HL-60 (cell line): ENCODE measurements around the gene RABL2A.
"Not testable (repeated sequence)": the region's sequence is repeated elsewhere in the genome, so short reads cannot be mapped to it uniquely, and the experiment has no call there.

Source experiments
- DNase-seq, 2 experiments: peaks; one replicate each; pipeline ENCODE4 v3.0.0-alpha.2; 2010 to 2020; ENCODE audit warnings: low read depth in 1 of 2, low spot score in 1 of 2
- H3K27ac ChIP-seq: fragments of 250-450 bp; sonication (Bioruptor Pico); replicated peaks from 2 replicates; pipeline ENCODE4 v1.5.1; 2020; ENCODE audit warnings: mild to moderate bottlenecking, moderate library complexity
- H3K27me3 ChIP-seq: fragments of 250-450 bp; sonication (Bioruptor Pico); 2 replicates; pipeline ENCODE4 v1.5.1; 2021; ENCODE audit warnings: mild to moderate bottlenecking, moderate library complexity; ENCODE audit not compliant: insufficient read depth, poor library complexity, severe bottlenecking
- H3K4me3 ChIP-seq: replicated peaks from 2 replicates; pipeline ENCODE4 v1.5.1; 2011; ENCODE audit warnings: mild to moderate bottlenecking, control low read depth, low read length; ENCODE audit not compliant: insufficient read depth
- POLR2AphosphoS5 ChIP-seq: IDR thresholded peaks from 2 replicates; pipeline ENCODE4 v1.6.1; 2012; ENCODE audit warnings: low read depth
- SPI1 ChIP-seq: IDR thresholded peaks from 2 replicates; pipeline ENCODE4 v1.6.1; 2012; ENCODE audit warnings: low read depth, mild to moderate bottlenecking, borderline replicate concordance
- TF ChIP-seq, protein P1 (sequence below): IDR thresholded peaks from one replicate; pipeline ENCODE4 v1.5.1; 2011; ENCODE audit warnings: low read length, control low read depth, inconsistent platforms; ENCODE audit not compliant: insufficient read depth

RABL2A gene

DNA sequence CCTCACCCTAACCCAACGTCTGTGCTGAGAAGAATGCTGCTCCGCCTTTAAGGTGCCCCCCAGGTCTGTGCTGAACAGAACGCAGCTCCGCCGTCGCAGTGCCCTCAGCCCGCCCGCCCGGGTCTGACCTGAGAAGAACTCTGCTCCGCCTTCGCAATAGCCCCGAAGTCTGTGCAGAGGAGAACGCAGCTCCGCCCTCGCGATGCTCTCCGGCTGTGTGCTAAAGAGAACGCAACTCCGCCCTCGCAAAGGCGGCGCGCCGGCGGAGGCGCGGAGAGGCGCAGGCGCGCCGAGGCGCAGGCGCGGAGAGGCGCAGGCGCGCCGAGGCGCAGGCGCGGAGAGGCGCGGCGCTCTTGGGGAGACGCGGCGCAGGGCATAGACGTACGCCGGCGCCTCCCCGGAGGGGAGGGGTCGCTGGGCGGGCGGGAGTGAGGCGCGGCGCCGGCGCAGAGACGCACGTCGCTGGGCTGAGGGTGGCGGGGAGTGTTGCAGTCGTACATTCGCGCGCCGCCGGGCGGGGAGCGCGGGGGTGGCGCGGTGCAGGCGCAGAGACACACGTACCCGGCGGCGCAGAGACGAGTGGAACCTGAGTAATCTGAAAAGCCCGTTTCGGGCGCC is 23.5 kb upstream of the RABL2A start:
- peak; percentile 61 to 84 for DNase-seq
- peak overlapping the region; percentile 88 for H3K27ac ChIP-seq
- H3K4me3 ChIP-seq, result peak overlapping the region; percentile 44

DNA sequence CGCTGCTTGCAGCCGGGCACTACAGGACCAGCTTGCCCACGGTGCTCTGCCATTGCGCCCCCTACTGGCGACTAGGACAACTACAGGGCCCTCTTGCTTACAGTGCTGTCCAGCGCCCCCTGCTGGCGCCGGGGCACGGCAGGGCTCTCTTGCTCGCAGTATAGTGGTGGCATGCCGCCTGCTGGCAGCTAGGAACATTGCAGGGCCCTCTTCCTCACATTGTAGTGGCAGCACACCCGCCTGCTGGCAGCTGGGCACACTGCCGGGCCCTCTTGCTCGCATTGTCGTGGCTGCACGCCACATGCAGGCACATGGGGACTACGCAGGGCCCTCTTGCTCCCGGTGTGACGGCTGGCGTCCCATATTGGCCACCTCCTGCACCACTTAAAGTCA is 23.0 kb upstream of the RABL2A start:
- peak; percentile 79 to 93 for DNase-seq
- peak overlapping the region; percentile 40 for H3K4me3 ChIP-seq
- not testable (repeated sequence) for H3K27me3 ChIP-seq
- TF ChIP-seq, protein P1, sequence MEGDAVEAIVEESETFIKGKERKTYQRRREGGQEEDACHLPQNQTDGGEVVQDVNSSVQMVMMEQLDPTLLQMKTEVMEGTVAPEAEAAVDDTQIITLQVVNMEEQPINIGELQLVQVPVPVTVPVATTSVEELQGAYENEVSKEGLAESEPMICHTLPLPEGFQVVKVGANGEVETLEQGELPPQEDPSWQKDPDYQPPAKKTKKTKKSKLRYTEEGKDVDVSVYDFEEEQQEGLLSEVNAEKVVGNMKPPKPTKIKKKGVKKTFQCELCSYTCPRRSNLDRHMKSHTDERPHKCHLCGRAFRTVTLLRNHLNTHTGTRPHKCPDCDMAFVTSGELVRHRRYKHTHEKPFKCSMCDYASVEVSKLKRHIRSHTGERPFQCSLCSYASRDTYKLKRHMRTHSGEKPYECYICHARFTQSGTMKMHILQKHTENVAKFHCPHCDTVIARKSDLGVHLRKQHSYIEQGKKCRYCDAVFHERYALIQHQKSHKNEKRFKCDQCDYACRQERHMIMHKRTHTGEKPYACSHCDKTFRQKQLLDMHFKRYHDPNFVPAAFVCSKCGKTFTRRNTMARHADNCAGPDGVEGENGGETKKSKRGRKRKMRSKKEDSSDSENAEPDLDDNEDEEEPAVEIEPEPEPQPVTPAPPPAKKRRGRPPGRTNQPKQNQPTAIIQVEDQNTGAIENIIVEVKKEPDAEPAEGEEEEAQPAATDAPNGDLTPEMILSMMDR, result peak; percentile 86
- 0 out of 2 replicates have a peak, but pooled peaks have one; percentile 1 for TF ChIP-seq SPI1
- peak; percentile 69; the same call in 1 of the 2 replicates for TF ChIP-seq POLR2AphosphoS5
- peak overlapping the region; percentile 78 for H3K27ac ChIP-seq

More for the DNA sequence above, 23.5 kb upstream of the RABL2A start:
- not testable (repeated sequence) for H3K27me3 ChIP-seq
- TF ChIP-seq POLR2AphosphoS5, result peak; percentile 35

DNA sequence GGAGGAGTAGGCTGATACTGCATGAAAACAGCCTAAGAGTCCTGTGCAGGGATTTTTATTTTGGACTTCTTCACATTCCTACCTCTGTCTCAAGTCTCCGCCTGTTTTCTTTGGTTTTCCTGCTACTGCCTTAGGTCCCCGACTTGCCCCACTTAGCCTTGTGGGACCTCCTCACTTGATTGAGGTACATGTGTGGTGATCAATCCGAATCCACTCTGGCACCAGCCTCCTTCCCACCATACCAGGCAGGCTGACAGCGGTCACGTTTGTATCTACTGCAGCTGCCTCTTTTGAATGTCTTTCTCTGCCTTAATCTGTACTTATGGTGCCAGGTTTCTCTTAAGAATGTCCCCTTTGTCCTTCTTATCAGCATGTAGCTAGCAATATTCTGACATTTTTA is 22.4 kb upstream of the RABL2A start:
- H3K4me3 ChIP-seq, H3K27me3 ChIP-seq, DNase-seq, H3K27ac ChIP-seq: not testable (repeated sequence)

DNA sequence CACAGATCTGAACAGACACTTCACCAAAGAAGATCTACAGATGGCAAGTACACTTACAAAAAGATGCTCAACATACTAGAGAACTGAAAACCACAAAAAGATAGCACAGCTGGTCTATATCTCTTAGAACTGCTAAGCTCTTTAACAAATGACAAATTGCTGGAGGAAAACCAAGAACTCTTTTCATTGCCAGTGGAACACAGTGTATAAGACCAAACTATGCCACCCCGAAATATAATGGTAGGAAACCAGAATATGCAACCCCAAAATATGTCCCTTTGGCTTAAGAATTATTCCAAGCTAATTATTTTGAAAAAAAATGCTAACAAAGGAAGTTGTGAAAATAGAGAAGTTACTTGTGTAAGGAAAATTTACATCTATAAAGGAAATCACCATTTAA is 21.0 kb upstream of the RABL2A start:
- not testable (repeated sequence) for H3K4me3 ChIP-seq, DNase-seq, H3K27me3 ChIP-seq, H3K27ac ChIP-seq

DNA sequence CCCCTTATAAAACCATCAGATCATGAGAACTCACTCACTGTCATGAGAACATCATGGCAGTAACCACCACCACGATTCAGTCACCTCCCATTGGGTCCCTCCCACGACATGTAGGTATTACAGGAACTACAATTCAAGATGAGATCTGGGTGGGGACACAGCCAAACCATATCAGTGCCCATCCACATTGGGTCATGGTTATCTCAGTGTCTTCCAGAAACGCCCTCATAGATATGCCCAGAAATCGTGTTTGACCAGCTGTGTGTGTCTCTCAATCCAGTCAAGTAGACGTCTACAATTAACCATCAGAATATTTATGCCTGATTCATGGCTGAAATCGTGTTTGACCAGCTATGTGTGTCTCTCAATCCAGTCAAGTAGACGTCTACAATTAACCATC is 17.2 kb upstream of the RABL2A start:
- H3K27me3 ChIP-seq, H3K27ac ChIP-seq, H3K4me3 ChIP-seq, DNase-seq: not testable (repeated sequence)

DNA sequence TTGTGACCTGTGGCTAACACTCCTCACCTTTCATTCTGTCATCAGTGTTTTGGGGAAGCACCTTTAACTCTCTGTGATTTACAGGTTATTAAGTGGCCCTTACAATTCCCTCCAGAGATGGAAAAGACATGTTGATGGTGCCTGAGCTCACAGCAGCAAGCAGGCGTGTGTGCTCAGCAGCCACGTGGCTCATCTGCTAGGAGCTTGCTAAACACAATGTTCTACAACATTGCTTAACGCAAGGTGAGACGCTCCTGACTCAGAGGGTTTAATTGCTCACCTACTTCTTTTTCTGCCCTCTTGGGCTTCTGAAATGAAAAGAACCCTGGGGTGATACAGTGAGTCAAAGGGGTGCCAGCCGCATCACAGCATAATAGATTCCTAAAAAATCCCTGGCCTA is 6.1 kb upstream of the RABL2A start:
- not testable (repeated sequence) for H3K27ac ChIP-seq, DNase-seq, H3K4me3 ChIP-seq, H3K27me3 ChIP-seq

DNA sequence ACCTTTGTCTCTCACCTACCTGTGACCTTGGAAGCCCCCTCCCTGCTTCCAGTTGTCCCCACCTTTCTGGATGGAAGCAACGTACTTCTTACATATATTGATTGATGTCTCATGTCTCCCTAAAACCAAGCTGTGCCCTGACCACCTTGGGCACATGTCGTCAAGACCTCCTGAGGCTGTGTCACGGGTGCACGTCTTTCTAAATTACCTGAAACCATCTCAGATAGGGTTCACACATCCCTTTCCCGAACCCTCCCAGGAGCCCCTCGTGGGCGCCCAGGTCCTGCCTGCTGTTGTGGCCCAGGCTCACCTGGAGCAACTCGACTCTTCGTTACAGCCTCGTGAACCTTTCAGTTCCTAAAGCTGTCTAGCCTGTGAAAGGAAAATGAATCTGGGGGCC is 1.2 kb upstream of the RABL2A start:
- not testable (repeated sequence) for DNase-seq, H3K27ac ChIP-seq, H3K4me3 ChIP-seq, H3K27me3 ChIP-seq

DNA sequence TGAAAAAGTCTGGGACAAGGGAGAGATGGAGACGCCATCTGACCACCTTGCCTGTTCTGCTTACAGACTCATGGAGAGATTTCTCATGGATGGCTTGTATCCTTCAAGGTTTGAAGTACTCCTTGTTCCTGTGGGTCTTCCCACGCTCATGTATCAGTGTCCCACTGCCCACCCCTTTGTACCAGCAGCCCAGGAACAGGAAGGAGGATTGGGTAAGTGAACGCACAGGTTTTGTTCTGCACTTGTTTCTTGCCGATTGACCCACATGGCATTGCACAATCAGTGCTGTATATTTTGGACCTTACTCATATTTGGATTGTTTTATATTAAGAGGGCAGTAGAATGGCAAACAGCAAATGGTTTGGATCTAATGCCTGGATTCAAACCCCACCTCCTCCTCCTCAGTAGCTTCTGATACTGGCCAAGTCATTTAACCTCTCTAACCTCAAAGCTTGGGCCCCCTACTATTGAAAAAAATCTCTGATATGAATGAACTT is 5.8 kb downstream of the RABL2A start:
- not testable (repeated sequence) for H3K27me3 ChIP-seq, H3K27ac ChIP-seq, DNase-seq, H3K4me3 ChIP-seq

DNA sequence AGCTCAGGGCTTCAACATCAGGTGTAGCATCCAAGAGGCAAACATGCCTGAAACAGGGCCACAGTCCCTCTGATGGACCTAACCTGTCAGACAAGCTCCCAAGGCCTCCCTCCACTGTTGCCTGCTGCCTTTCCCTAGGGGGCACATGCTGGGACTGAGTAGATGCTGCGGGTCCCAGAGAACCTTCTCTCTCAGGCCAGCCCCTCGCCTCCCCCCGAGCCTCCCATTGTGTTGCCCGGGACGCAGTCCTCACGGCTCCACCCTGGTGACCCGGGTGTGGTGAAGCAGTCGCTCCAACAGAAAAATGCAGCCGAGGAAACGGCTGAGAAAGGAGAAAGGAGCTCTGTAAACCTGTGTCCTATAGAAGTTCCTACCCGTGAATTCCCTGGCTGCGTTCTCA is 8.3 kb downstream of the RABL2A start:
- not testable (repeated sequence) for H3K27ac ChIP-seq, DNase-seq, H3K4me3 ChIP-seq, H3K27me3 ChIP-seq

DNA sequence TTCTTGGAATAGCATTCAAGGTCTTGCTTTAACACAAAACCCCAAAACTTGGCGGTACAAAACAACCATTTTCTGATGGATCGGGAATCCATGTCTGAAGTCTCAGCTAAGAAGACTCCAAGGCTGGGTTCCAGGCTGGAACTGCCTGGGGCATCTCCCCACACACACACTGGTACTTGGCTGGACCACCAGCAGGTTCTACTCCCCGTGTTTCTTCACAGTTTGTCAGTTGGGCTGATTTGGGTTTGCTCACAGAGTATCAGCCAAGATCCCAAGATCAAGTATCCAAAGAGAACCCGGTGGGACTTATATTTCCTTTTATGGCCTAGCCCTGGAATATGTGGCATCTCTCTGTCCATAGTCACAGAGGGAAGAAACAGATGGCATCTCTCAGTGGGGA is 9.2 kb downstream of the RABL2A start:
- H3K4me3 ChIP-seq, DNase-seq, H3K27ac ChIP-seq, H3K27me3 ChIP-seq: not testable (repeated sequence)

DNA sequence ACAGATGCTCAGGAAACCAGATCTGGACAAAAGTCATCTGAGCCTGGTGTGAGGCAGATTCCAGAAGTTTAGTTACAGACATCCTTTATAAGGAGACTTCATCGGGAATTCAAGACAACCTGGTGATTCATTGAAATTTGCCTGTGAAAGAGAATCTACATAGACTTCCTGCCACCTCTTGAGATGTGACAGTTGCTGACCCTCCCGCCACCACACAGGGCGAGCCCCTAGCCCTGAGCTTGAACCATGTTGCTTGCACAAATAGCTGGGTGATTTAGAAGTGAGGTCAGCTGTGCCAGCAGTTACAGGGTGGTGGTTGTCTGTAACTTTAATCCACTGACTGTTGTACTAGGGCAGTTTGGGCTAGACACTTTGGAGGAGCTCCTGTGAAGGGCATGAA is 11.0 kb downstream of the RABL2A start:
- H3K27ac ChIP-seq, H3K4me3 ChIP-seq, DNase-seq, H3K27me3 ChIP-seq: not testable (repeated sequence)

DNA sequence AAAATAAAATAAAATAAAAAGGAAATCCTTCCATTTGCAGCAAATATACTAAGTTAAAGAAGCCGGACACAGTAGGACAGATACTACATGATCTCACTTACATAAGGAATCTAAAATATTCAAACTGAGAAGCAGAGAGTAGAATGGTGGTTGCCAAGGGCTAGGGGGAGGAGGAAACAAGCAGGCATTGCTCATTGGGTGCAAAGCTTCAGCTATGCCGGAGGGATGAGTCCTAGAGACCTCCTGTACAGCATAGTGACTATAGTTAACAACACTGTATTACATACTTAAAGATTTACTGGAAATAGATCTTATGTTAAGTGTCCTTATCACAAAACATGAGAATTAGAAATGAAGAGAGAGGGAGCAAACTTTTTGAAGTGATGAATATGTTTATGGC is 19.2 kb downstream of the RABL2A start:
- not testable (repeated sequence) for H3K27me3 ChIP-seq, DNase-seq, H3K4me3 ChIP-seq, H3K27ac ChIP-seq

DNA sequence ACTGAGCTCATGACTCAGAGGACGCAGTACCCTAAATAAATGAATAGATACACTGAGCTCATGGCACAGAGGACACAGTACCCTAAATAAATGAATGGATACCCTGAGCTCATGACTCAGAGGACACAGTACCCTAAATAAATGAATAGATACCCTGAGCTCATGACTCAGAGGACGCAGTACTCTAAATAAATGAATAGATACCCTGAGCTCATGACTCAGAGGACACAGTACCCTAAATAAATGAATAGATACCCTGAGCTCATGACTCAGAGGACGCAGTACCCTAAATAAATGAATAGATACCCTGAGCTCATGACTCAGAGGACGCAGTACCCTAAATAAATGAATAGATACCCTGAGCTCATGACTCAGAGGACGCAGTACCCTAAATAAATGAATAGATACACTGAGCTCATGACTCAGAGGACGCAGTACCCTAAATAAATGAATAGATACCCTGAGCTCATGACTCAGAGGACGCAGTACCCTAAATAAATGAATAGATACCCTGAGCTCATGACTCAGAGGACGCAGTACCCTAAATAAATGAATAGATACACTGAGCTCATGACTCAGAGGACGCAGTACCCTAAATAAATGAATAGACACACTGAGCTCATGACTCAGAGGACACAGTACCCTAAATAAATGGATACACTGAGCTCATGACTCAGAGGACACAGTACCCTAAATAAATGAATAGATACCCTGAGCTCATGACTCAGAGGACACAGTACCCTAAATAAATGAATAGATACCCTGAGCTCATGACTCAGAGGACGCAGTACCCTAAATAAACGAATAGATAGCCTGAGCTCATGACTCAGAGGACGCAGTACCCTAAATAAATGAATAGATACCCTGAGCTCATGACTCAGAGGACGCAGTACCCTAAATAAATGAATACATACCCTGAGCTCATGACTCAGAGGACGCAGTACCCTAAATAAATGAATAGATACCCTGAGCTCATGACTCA is 24.1 kb downstream of the RABL2A start:
- DNase-seq, result not testable (repeated sequence)

More for the DNA sequence above, 24.1 kb downstream of the RABL2A start:
- H3K27ac ChIP-seq, H3K27me3 ChIP-seq, H3K4me3 ChIP-seq: not testable (repeated sequence)
